HG02798 (cell line): ENCODE results near the gene LRRC38.

Experiments used
- ATAC-seq: cut with Tn5 transposase; IDR thresholded peaks from one replicate; pipeline ENCODE4 v1.9.1; 2021; ENCODE audit warnings: mild to moderate bottlenecking; ENCODE audit not compliant: unreplicated experiment, poor library complexity

Gene LRRC38

GRCh38 chr1:13520985-13521384, 7.2 kb upstream of the LRRC38 start:
- ATAC-seq, result no peak

- ATAC-seq, result no peak
These were observed 3.5 kb upstream of the LRRC38 start for GRCh38 chr1:13517193-13517812.

GRCh38 chr1:13516606-13517005, 2.8 kb upstream of the LRRC38 start:
- ATAC-seq, result no peak

GRCh38 chr1:13514821-13515220, 1.0 kb upstream of the LRRC38 start:
- no peak for ATAC-seq

GRCh38 chr1:13513063-13513894, 524 bp downstream of the LRRC38 start:
- ATAC-seq, result no peak

- ATAC-seq, result no peak
These were observed 1.3 kb downstream of the LRRC38 start for GRCh38 chr1:13512472-13512871.

GRCh38 chr1:13510499-13510898, 3.3 kb downstream of the LRRC38 start:
- ATAC-seq, result no peak

GRCh38 chr1:13507075-13507474, 6.7 kb downstream of the LRRC38 start:
- no peak for ATAC-seq

GRCh38 chr1:13505020-13505419, 8.8 kb downstream of the LRRC38 start:
- ATAC-seq, result no peak

- no peak for ATAC-seq
These were observed 13.0 kb downstream of the LRRC38 start for GRCh38 chr1:13500806-13501205.

GRCh38 chr1:13499422-13499821, 14.4 kb downstream of the LRRC38 start:
- no peak for ATAC-seq

- ATAC-seq, result no peak
These were observed 15.2 kb downstream of the LRRC38 start for GRCh38 chr1:13498553-13498952.

GRCh38 chr1:13495186-13495585, 18.6 kb downstream of the LRRC38 start:
- ATAC-seq, result no peak

- no peak for ATAC-seq
These were observed 19.1 kb downstream of the LRRC38 start for GRCh38 chr1:13494712-13495111.

GRCh38 chr1:13494025-13494424, 19.8 kb downstream of the LRRC38 start:
- peak; percentile 44 for ATAC-seq

- ATAC-seq, result no peak
These were observed 21.1 kb downstream of the LRRC38 start for GRCh38 chr1:13492711-13493110.

- no peak for ATAC-seq
These were observed 25.8 kb downstream of the LRRC38 start for GRCh38 chr1:13487957-13488356.

- ATAC-seq, result no peak
These were observed 26.5 kb downstream of the LRRC38 start for GRCh38 chr1:13487143-13487868.

- ATAC-seq, result no peak
These were observed 29.9 kb downstream of the LRRC38 start for GRCh38 chr1:13483946-13484345.

- ATAC-seq, result no peak
These were observed 31.2 kb downstream of the LRRC38 start for GRCh38 chr1:13482600-13482999.

- ATAC-seq, result no peak
These were observed 34.5 kb downstream of the LRRC38 start for GRCh38 chr1:13479171-13479856.
